Putamen (tissue), 1 donor: ENCODE results near the gene KIF26A.

Experiments
- DNase-seq: peaks from one replicate; pipeline ENCODE4 v3.0.0-alpha.2; 2016; ENCODE audit warnings: low spot score

The KIF26A gene

DNA sequence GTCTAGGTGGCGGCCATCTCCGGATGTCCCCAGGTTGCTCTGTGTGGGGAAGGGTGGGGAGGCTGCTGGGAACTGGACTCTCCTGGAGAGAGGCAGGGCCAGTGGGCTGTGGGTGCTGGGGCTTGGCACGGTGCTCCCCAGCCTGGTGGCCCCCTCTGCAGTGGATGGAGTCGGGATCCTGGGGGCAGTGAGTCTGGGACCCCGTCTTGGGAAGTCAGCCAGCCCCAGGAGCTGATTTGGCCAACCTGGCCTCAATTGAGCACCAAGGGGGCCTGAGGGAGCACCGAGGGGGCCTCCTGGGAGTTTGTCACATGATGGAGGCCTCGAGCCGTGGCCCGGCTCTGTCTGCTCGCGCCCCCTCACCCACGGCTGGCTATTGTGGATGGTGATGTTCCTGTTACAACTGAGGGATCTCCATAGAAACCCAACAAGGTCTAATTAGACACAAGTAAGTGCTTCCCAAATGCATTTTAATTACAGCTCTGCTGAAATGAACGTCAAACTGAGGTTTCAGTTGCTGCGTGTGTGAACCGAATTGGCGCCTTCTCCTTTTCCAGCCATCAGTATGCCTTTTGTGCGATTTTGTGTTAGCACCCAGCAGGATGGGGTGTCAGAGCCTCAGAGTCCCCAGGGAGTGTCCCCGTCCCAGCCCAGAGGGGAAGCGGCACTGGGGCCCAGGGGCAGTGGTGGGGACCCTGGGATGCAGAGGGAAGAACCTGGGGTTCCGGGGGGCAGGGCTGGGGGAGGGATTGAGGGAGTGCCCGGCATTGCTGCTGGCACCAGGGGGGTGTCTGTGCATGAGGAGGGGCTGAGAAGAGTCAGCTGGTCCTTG is 71.8 kb downstream of the KIF26A start:
- no peak for DNase-seq

- no peak for DNase-seq
These were observed 72.4 kb downstream of the KIF26A start for GRCh38 chr14:104210817-104211195.

GRCh38 chr14:104211215-104211614 is 72.8 kb downstream of the KIF26A start:
- DNase-seq, result no peak

DNA sequence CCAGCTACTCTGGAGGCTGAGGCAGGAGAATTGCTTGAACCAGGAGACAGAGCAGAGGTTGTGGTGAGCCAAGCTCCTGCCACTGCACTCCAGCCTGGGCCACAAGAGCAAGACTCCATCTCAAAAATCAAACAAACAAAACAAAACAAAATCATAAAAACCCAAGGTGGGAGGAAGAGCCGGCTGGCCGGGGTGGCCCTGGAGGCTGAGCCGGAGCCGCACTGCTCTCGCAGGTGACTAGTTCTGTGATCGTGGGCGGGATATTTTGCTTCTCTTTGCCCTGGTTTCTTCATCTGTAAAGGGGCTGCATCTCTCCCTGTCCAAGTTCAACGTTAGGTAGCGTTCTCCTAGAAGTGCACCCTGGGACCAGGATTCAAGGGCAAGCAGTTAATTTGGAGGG is 73.4 kb downstream of the KIF26A start:
- DNase-seq, result no peak

GRCh38 chr14:104212206-104213095 is 74.1 kb downstream of the KIF26A start:
- no peak for DNase-seq

DNA sequence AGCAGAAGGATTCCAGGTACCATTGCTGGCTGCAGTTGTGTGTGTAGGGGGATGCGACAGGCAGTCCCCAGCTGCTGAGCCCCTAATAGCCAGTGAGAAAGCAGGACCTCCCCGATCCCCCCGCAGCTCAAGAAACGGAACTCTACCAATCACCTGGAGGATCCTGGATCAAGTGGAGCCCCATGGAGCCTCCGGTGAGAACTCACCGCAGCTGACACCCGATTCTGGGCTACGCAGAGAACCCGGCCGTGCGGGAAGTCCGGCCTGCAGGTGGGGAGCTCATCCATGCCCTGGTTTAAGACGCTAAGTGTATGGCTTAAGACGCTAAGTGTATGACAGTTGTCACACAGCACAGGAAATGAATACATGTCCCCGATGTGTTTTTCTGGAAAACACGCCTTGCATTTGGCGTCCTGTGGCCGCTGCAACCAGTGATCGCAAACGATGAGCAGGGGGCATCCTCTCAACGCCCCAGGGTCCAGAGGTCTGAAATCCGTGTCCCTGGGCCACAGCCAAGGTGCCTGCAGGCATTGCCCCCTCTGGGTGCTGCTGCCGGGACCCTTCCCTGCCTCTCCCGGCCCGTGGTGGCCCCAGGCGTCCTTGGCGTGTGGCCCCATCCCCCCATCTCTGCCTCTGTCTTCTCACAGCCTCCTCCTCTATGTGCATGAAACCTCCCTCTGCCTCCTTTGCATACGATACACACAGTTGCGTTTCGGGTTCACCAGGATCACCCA is 75.1 kb downstream of the KIF26A start:
- DNase-seq, result no peak

GRCh38 chr14:104214431-104215218 is 76.2 kb downstream of the KIF26A start:
- DNase-seq, result no peak

DNA sequence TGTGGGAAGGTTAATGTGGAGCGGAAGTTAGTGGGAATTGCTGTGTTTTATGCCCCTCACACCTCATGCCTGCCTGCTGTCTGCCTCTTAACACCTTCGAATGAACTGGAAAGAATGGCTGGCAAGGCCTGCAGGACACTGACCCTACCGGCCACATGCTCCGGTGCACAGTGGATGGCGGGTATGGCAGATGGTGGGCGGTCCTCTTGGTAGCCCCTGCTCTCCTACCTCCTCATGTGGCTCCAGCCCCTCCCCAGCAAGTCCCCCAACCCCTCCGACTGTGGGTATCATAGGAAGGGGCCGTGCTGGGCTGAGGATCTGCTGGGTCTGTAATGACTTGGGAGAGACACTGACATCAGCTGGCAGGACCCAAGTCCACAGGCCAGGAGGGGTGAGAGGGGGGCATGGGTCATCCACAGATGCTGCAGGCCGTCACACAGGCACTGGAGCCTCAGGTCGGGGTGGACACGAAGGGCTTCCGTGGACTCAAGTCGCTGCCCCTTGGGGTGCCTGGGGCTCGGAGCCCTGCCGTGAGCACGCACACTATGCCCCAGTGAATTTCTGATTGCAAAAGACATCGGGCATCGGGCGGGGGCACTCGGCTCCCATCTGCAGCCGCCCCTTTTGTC is 77.4 kb downstream of the KIF26A start:
- no peak for DNase-seq

- DNase-seq, result no peak
These were observed 78.1 kb downstream of the KIF26A start for GRCh38 chr14:104216457-104216856.

DNA sequence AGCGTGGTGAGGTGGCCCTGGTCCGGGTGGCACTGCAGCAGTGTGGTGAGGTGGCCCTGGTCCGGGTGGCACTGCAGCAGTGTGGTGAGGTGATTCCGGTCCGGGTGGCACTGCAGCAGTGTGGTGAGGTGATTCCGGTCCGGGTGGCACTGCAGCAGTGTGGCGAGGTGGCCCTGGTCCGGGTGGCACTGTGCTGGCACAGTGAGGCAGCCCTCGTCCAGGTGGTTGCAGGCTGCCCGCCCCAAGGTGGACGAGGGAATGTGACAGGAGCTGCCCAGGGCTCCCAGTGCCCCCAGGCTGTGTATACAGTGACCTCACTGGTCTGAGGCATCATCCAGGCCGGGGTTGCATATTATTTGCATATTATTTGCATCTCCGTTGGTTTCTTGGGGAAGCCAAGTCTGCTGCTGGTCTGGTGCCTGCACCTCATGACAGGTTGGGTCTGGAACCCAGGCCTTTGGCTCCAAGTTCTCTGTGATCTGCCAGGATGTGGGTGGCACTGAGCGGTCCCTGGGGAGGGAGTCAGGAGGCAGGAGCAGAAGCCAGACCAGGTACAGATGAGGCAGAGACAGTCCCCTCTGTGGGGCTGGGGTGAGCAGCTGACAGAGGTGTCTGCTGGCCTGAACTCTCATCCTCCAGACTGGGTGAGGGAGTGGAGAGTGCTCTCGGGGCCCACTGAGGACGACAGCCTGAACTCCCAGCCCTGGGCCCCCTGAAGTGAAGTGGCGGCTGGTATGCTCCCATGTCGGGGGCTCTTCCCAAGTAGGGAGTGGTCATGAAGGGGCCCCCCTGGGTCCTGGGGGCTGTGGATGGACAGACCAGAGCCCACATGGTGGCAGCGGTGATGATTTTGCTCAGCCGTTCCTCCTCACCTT is 79.3 kb downstream of the KIF26A start:
- DNase-seq, result no peak

GRCh38 chr14:104218361-104219180 is 80.2 kb downstream of the KIF26A start:
- DNase-seq, result no peak

- no peak for DNase-seq
These were observed 81.4 kb downstream of the KIF26A start for GRCh38 chr14:104219731-104220214.

DNA sequence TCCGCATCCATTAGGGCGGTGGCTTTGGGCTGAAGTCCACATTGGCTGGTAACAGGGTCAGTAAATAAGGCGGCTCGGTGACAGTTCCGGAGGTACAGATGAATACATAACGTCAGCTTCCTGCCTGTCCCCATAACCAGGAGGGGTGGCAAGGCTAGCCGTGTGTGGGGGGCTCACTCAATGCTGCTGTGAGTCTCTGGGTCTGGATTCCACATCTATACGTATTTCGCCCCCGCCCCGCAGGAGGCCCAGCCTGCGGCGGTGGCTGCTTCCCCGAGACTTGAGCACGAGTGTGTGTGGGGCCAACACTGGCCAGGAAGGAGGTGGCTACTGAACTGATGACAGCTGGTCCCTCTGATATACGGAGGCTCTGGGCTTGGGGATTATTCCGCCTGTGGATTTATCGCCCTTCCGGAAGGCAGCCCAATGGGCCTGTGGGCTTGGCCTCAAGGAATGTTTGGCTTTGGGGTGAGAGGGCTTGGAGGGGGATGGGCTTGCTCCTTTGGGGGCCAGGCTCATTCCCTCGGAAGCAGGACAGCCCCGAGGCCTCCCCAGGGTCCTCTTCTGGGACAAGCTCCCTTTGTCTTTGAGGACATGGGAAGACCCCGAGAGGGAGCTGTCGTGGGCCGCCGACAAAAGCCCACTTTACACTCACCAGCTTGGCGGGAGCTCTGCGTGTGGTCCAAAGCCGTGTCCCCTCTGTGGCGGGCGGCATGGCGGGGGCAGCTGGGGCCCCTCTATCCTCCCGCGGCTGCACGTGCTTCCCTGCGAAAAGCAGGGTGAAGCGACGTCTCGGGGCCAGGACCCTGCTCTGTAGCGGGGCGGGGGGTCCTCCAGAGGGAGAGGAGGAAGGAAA is 82.1 kb downstream of the KIF26A start:
- no peak for DNase-seq

DNA sequence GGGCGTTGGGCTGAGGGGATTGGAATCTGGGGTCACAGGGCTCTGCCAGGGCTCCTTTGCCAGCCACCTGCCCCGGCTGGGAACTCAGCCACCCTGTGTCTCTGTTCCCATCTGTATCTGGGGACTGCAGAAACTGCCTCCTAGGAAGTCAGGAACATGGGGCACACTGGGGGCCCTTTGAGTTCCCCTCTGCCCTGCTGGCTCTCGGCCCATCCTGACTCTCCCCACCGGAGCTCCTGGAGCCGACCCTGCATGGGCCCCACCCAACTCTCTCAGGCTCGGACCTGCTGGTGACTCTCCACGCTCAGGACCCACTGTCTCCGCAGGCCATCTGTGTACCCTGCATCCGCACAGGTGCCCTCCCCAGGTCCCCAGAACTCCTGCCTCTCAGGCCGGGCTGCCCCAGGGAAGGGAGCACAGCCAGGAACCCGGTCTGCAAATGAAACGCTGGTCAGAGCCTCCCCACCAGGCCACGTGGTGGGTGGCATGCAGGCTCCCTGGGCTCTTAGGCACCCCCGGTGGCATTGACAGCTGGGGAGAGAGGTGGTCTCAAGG is 82.8 kb downstream of the KIF26A start:
- DNase-seq, result no peak

GRCh38 chr14:104221636-104222369 is 83.4 kb downstream of the KIF26A start:
- DNase-seq, result no peak

DNA sequence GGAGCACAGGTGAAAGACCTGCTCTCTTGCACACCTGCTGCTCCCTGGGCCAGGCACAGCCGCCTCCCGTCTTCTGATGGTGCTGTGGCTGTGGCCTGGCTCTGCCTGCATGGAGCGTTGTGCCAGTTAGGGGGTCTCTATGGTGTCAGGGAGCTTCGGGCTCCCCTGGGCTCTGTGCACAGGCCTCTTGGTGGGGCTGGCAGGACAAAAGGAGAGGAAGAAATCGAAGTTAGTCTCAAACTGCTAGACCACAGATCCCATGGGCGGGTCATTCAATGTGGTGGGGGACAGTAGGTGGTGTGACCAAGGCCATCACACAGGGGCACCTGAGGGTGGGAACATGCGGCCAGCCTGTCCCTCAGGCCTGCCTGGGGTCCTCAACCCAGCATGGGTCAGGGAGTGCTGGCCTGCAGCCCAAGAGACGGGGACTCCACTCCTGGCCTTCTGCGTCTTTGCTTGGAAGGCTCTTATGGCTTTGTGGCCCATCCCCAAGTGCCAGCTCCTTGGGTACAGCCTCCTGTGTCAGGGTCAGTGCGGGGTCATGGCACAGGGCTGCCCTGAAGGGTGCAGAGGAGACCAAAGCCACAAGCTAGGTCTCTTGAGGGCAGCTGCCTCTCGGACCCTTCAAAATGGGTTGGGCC is 84.1 kb downstream of the KIF26A start:
- no peak for DNase-seq
